ENCODE results near the gene SORBS1.

SORBS1 gene

GRCh38 chr10:95561177-95561863 lies at the start of gene SORBS1:
Gene SORBS1 (minus strand): TSS chr10:95561371. CDS start chr10:95441135, 120,236 bp downstream.
- ATAC-seq = peak; percentile 99
- no peaks in the 10 kb centered on the region for H3K9me3 Mint-ChIP-seq
- no peaks in the 10 kb centered on the region for H3K4me1 Mint-ChIP-seq
- H3K4me3 Mint-ChIP-seq = peak within 1 kb of the TSS; percentile 89
- H3K27ac Mint-ChIP-seq = peak within 1 kb of the TSS; percentile 14
- H3K27me3 Mint-ChIP-seq = peaks cover 7% of the 10 kb centered on the region
- H3K36me3 Mint-ChIP-seq = no peaks in the 10 kb centered on the region

GRCh38 chr10:95610727-95611126 lies 49.6 kb upstream of the SORBS1 start:
- Mint-ChIP-seq H3K27me3 (no peaks in the 10 kb centered on the region), H3K4me1 (no peaks in the 10 kb centered on the region), H3K9me3 (no peaks in the 10 kb centered on the region), H3K27ac (no peak overlapping the region), H3K4me3 (no peak overlapping the region), H3K36me3 (peaks cover 92% of the 10 kb centered on the region)
- ATAC-seq = no peak

GRCh38 chr10:95606922-95607321 lies 45.8 kb upstream of the SORBS1 start:
- H3K9me3 Mint-ChIP-seq = no peaks in the 10 kb centered on the region
- ATAC-seq = no peak
- H3K36me3 Mint-ChIP-seq = peaks cover 72% of the 10 kb centered on the region
- no peaks in the 10 kb centered on the region for H3K27me3 Mint-ChIP-seq
- H3K4me3 Mint-ChIP-seq = no peak overlapping the region
- no peak overlapping the region for H3K27ac Mint-ChIP-seq
- H3K4me1 Mint-ChIP-seq = no peaks in the 10 kb centered on the region

- no peaks in the 10 kb centered on the region for H3K4me1 Mint-ChIP-seq
- no peaks in the 10 kb centered on the region for H3K9me3 Mint-ChIP-seq
- H3K27me3 Mint-ChIP-seq = no peaks in the 10 kb centered on the region
- no peak overlapping the region for H3K4me3 Mint-ChIP-seq
- no peak overlapping the region for H3K27ac Mint-ChIP-seq
- peaks cover 56% of the 10 kb centered on the region for H3K36me3 Mint-ChIP-seq
- no peak for ATAC-seq
These were observed 44.0 kb upstream of the SORBS1 start for GRCh38 chr10:95605163-95605562.

GRCh38 chr10:95604630-95605029 lies 43.5 kb upstream of the SORBS1 start:
- no peaks in the 10 kb centered on the region for H3K9me3 Mint-ChIP-seq

DNA sequence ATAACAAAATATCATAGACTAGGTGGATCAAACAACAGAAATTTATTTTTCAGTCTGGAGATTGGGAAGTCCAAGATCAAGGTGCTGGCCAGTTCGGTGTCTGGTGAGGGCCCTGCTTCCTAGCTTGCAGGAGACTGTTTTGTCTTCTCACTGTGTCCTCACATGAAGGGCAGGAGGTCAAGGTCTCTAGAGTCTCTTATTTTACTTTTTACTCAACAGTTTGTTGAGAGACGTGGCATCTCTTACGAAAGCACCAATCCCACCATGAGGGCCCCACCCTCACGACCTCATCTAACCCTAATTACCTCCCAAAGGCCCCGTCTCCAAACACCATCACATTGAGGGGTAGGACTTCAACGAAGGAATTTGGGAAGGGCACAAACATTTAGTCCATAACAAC lies 41.2 kb upstream of the SORBS1 start:
- Mint-ChIP-seq H3K4me3 (no peak overlapping the region), H3K36me3 (peaks cover 29% of the 10 kb centered on the region), H3K27me3 (peaks cover 9% of the 10 kb centered on the region), H3K4me1 (no peaks in the 10 kb centered on the region), H3K27ac (no peak overlapping the region), H3K9me3 (no peaks in the 10 kb centered on the region)
- no peak for ATAC-seq

More at GRCh38 chr10:95604630-95605029, 43.5 kb upstream of the SORBS1 start:
- no peaks in the 10 kb centered on the region for H3K4me1 Mint-ChIP-seq
- no peak for ATAC-seq
- no peak overlapping the region for H3K27ac Mint-ChIP-seq
- H3K4me3 Mint-ChIP-seq = no peak overlapping the region
- H3K27me3 Mint-ChIP-seq = no peaks in the 10 kb centered on the region
- H3K36me3 Mint-ChIP-seq = peaks cover 50% of the 10 kb centered on the region

- peak; percentile 69 for ATAC-seq
- H3K4me1 Mint-ChIP-seq = no peaks in the 10 kb centered on the region
- no peak overlapping the region for H3K27ac Mint-ChIP-seq
- H3K9me3 Mint-ChIP-seq = no peaks in the 10 kb centered on the region
- peaks cover 17% of the 10 kb centered on the region for H3K27me3 Mint-ChIP-seq
- H3K4me3 Mint-ChIP-seq = no peak overlapping the region
- peaks cover 17% of the 10 kb centered on the region for H3K36me3 Mint-ChIP-seq
These were observed 40.0 kb upstream of the SORBS1 start for GRCh38 chr10:95601116-95601719.

DNA sequence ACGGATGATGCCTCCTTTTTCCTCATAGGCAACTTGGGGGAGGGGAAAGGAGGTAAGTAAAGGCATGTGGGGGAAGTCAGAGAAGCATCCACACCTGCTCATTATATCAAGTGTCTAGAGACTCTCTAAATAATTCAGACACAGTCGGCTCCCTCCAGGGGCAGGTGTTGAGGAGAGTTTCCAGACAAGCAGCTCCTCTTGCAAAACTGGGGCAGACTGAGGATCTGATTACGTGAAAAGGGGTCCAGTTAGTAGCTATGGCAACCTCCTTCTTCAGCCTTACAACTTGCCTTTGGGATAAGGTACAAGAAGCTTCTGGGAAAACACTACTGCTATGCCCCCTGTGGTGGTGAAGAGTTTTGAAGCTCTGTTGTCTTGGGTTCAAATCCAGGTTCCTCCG lies 39.0 kb upstream of the SORBS1 start:
- Mint-ChIP-seq H3K9me3 (no peaks in the 10 kb centered on the region), H3K27me3 (peaks cover 20% of the 10 kb centered on the region), H3K4me1 (no peaks in the 10 kb centered on the region), H3K36me3 (peaks cover 6% of the 10 kb centered on the region), H3K27ac (no peak overlapping the region), H3K4me3 (no peak overlapping the region)
- no peak for ATAC-seq

DNA sequence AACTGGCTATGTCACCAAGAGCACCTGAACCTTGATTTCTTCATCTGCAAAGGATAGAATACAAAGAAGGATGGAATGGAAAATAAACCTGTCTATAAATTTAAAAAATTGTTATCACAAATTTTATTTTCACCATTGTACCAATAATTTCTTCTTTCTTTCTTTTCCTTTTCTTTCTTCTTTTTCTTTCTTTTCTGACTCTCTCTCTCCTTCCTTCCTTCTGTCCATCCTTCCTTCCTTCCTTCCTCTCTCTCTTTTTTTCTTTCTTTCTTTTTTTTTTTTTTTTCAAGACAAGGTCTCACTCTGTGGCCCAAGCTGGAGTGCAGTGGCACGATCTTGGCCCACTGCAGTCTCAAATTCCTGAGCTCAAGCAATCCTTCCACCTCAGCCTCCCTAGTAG lies 36.6 kb upstream of the SORBS1 start:
- H3K4me3 Mint-ChIP-seq = no peak overlapping the region
- H3K27ac Mint-ChIP-seq = no peak overlapping the region
- no peaks in the 10 kb centered on the region for H3K4me1 Mint-ChIP-seq
- no peak for ATAC-seq
- H3K27me3 Mint-ChIP-seq = peaks cover 24% of the 10 kb centered on the region
- no peaks in the 10 kb centered on the region for H3K9me3 Mint-ChIP-seq
- no peaks in the 10 kb centered on the region for H3K36me3 Mint-ChIP-seq

DNA sequence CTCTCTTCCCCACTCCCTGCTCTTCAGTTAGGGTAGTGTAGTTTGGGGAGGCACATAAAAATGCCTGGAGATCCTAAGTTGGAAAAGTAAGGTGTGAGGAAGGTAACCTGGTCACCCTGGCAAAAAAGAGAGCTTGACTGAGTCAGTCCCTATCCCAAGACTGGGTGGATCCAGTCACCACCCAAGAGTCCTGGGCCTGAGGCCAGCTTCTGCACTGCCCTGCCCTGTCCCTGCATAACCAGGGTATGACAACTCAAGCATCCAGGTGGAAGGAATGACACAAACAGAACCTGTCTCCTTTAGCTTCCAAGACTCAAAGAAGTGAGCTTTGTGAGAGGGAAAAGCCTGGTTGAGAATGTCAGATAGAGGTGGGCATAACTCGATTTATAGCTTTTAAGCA lies 26.9 kb upstream of the SORBS1 start:
- Mint-ChIP-seq H3K4me3 (no peak overlapping the region), H3K9me3 (no peaks in the 10 kb centered on the region)
- no peak for ATAC-seq

DNA sequence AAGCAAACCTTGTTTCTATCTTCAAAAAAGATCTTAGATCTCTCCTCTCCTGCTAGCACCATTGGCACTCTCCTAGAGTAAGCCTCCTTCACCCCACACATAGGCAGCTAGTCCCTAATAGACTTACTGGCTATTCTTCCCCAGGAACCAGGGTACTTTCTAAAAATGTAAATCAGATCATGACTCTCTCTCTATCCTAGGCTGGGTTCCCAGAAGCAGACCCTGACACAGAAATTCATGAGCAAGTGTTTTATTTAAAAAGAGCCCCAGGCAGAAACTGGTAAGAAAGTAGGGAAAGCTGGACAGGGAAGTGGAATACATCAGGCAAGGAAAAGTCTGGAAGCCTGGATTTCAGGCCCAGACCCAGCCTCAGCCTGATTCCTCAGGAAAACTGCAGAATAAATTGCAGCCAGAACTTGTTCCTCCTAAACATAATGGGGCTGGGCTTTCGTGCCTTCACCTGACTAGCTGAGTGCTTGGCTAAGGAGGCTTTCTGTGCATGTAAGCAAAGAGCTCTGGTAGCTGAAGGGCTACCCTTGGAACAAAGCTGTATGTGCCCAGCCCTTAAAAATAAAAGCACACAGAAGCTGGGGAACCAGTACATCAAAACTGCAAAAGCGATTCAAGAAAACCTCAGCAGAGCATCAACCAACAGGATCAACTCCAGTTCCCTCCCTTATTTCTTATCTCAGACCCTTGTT lies 18.8 kb upstream of the SORBS1 start:
- H3K27ac Mint-ChIP-seq = no peak overlapping the region
- H3K9me3 Mint-ChIP-seq = no peaks in the 10 kb centered on the region
- H3K4me3 Mint-ChIP-seq = no peak overlapping the region
- H3K27me3 Mint-ChIP-seq = peaks cover 37% of the 10 kb centered on the region
- H3K4me1 Mint-ChIP-seq = no peaks in the 10 kb centered on the region
- peak; percentile 20 for ATAC-seq
- H3K36me3 Mint-ChIP-seq = no peaks in the 10 kb centered on the region

More for the DNA sequence above, 26.9 kb upstream of the SORBS1 start:
- no peaks in the 10 kb centered on the region for H3K36me3 Mint-ChIP-seq
- H3K4me1 Mint-ChIP-seq = no peaks in the 10 kb centered on the region
- peaks cover 7% of the 10 kb centered on the region for H3K27me3 Mint-ChIP-seq
- H3K27ac Mint-ChIP-seq = no peak overlapping the region

GRCh38 chr10:95579292-95579691 lies 18.1 kb upstream of the SORBS1 start:
- H3K4me3 Mint-ChIP-seq = no peak overlapping the region
- H3K4me1 Mint-ChIP-seq = no peaks in the 10 kb centered on the region
- no peak for ATAC-seq
- no peak overlapping the region for H3K27ac Mint-ChIP-seq
- no peaks in the 10 kb centered on the region for H3K9me3 Mint-ChIP-seq
- H3K27me3 Mint-ChIP-seq = peaks cover 39% of the 10 kb centered on the region
- H3K36me3 Mint-ChIP-seq = no peaks in the 10 kb centered on the region

GRCh38 chr10:95578619-95579018 lies 17.4 kb upstream of the SORBS1 start:
- H3K9me3 Mint-ChIP-seq = no peaks in the 10 kb centered on the region
- H3K27me3 Mint-ChIP-seq = peaks cover 46% of the 10 kb centered on the region
- H3K4me3 Mint-ChIP-seq = no peak overlapping the region
- no peaks in the 10 kb centered on the region for H3K36me3 Mint-ChIP-seq
- H3K4me1 Mint-ChIP-seq = no peaks in the 10 kb centered on the region
- no peak overlapping the region for H3K27ac Mint-ChIP-seq
- peak; percentile 39 for ATAC-seq

DNA sequence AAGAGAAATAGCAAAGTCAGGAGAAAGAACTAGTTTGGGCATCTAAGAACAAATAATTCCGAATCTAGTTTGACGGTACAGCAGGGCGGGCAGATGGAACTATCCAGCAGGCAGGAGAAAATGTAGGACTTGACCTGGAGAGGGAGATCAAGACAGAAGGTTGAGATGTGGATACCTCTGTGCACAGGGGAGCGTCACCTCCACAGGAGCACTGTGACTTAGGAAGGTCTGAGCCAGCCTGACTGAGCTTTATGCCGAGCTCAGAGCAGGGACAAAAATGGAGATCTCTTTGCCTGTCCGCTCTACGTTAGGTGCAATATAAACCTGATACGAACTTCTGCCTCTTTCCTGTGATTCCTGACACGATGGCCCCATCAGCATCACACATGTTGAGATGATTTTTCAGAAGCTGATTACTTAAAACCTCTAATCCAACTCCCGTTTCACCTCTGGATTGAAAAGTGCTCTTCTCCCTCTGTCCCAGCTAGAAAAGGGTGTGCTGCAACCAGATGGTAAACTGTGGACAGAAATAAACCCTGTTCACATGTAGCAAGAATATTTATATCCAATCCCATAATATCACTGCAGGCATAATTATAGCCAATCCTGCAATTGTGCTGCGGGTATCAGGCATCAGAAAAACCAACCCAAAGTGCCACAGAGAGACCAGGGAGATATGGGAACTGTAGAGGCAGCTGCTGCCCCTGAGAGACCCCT lies 13.6 kb upstream of the SORBS1 start:
- Mint-ChIP-seq H3K36me3 (no peaks in the 10 kb centered on the region), H3K27ac (no peak overlapping the region), H3K4me1 (no peaks in the 10 kb centered on the region), H3K9me3 (no peaks in the 10 kb centered on the region), H3K4me3 (no peak overlapping the region), H3K27me3 (peaks cover 34% of the 10 kb centered on the region)
- ATAC-seq = no peak

GRCh38 chr10:95573964-95574604 lies 12.9 kb upstream of the SORBS1 start:
- H3K27ac Mint-ChIP-seq = no peak overlapping the region
- H3K27me3 Mint-ChIP-seq = peaks cover 29% of the 10 kb centered on the region
- H3K9me3 Mint-ChIP-seq = no peaks in the 10 kb centered on the region
- H3K4me3 Mint-ChIP-seq = no peak overlapping the region
- H3K36me3 Mint-ChIP-seq = no peaks in the 10 kb centered on the region
- H3K4me1 Mint-ChIP-seq = no peaks in the 10 kb centered on the region
- ATAC-seq = no peak

Measured in stimulated activated memory B cell treated with anti-CD40 and anti-IgM and Interleukin-4, amounts not matched to agents 10 μg/mL and 1 μg/mL and 100 μg/mL, for 72 hours (primary cell).